OCI-LY1 (cell line): ENCODE measurements around the gene PLXNA2.

ENCODE experiments used
- CTCF ChIP-seq: fragments of 200-600 bp; sonication (generic), shearing (Covaris generic); IDR thresholded peaks from 2 replicates; pipeline ENCODE4 v1.5.1; 2017; ENCODE audit warnings: mild to moderate bottlenecking, antibody characterized with exemption, low read length, moderate library complexity, mixed read lengths
- EZH2 ChIP-seq: fragments of 200-600 bp; sonication (generic), shearing (Covaris generic); IDR thresholded peaks from 2 replicates; pipeline ENCODE4 v1.8.0; 2017; ENCODE audit warnings: borderline replicate concordance, mixed run types, mild to moderate bottlenecking, antibody characterized with exemption, low read length, moderate library complexity, mixed read lengths

DNA sequence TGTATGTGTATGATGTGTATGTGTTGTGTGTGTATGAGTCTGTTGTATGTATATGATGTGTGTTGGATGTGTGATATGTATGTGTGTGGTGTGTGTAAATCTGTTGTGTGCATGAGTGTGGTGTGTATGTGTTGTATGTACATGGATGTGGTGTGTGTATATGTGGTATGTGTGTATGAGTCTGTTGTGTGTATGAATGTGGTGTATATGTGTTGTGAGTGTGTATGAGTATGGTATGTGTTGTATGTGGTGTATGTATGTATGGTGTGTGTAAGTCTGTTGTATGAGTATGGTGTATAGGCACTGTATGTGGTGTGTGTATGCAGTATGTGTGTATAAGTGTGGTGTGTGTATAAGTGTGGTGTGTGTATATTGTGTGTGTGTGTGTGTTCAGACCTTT lies 95.0 kb downstream of the PLXNA2 start:
- TF ChIP-seq CTCF (no peak), EZH2 (no peak)
